Kidney epithelial cell (primary cell): Measurements from ENCODE around the gene CCDC127. TPM values are rescaled to one million over a fixed set of nuclear protein-coding genes. Genes with fewer than 3 reads are reported as not detected.
A peak's percentile ranks its signal among the peaks of the same experiment; 100 is the strongest.

Source experiments
- DNase-seq: peaks from one replicate; pipeline ENCODE4 v3.0.0-alpha.2; 2010; ENCODE audit warnings: low read depth
- H3K27me3 ChIP-seq: 2 replicates; pipeline ENCODE4 v1.6.0; 2011; ENCODE audit warnings: low read length; ENCODE audit not compliant: control insufficient read depth, insufficient read depth
- H3K36me3 ChIP-seq: 2 replicates; pipeline ENCODE4 v1.5.1; 2011; ENCODE audit warnings: low read length; ENCODE audit not compliant: control insufficient read depth, insufficient read depth
- H3K4me3 ChIP-seq: 2 replicates; pipeline ENCODE4 v1.5.1; 2011; ENCODE audit warnings: low read depth, mild to moderate bottlenecking, control low read depth, low read length
- total RNA-seq: library from RNA; depleted of rRNA; stranded (reverse); fragments of >200 nt; gene quantifications from 2 replicates; pipeline ENCODE4 v1.2.3, GENCODE V29; 2015
- TF ChIP-seq, protein P1 (sequence below): IDR thresholded peaks from 2 replicates; pipeline ENCODE4 v1.5.1; 2011; ENCODE audit warnings: mild to moderate bottlenecking, moderate library complexity, low read length, control low read depth, inconsistent platforms; ENCODE audit not compliant: insufficient read depth, poor library complexity, severe bottlenecking

CCDC127 gene
- total RNA-seq, 1 donor from 2014 or later = 5.8 TPM

DNA sequence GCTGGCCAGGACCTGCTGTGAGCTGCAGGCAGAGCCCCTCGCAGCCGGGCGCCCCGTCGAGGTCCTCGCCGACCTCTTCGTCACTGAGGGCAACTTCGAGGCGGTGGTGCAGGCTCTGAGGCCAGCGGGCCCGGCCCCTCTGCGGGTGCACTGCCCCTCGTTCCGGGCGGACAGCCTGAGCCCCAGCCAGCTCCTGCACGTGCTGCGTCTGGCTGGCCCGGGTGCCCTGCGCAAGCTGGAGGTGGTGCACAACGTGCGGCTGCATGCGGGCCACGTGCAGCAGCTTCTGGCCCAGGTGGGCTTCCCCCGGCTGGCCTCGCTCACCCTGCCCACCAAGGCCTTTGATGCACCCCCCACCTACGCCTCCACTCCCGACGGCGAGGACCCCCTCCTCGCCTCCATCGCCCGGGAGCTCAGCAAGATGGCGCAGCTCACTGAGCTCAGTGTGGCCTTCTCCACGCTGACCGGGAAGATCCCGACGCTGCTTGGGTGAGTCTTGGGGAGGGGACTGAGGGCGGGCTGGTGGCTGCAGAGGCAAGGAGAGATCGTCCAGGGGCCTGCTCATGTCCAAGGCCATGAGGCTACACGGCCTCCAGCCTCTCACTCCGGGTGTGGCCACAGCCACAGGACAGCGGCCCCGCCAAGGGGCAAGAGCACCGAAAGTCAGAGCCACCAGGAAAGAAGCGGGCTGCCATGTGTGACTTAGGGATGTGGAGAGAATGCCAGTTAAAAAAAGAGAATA is 25.8 kb downstream of the CCDC127 start:
- DNase-seq = no peak
- peaks cover 40% of the 10 kb centered on the region for H3K27me3 ChIP-seq
- TF ChIP-seq, protein P1, sequence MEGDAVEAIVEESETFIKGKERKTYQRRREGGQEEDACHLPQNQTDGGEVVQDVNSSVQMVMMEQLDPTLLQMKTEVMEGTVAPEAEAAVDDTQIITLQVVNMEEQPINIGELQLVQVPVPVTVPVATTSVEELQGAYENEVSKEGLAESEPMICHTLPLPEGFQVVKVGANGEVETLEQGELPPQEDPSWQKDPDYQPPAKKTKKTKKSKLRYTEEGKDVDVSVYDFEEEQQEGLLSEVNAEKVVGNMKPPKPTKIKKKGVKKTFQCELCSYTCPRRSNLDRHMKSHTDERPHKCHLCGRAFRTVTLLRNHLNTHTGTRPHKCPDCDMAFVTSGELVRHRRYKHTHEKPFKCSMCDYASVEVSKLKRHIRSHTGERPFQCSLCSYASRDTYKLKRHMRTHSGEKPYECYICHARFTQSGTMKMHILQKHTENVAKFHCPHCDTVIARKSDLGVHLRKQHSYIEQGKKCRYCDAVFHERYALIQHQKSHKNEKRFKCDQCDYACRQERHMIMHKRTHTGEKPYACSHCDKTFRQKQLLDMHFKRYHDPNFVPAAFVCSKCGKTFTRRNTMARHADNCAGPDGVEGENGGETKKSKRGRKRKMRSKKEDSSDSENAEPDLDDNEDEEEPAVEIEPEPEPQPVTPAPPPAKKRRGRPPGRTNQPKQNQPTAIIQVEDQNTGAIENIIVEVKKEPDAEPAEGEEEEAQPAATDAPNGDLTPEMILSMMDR = no peak
- no peak overlapping the region for H3K4me3 ChIP-seq
- H3K36me3 ChIP-seq = no peaks in the 10 kb centered on the region

DNA sequence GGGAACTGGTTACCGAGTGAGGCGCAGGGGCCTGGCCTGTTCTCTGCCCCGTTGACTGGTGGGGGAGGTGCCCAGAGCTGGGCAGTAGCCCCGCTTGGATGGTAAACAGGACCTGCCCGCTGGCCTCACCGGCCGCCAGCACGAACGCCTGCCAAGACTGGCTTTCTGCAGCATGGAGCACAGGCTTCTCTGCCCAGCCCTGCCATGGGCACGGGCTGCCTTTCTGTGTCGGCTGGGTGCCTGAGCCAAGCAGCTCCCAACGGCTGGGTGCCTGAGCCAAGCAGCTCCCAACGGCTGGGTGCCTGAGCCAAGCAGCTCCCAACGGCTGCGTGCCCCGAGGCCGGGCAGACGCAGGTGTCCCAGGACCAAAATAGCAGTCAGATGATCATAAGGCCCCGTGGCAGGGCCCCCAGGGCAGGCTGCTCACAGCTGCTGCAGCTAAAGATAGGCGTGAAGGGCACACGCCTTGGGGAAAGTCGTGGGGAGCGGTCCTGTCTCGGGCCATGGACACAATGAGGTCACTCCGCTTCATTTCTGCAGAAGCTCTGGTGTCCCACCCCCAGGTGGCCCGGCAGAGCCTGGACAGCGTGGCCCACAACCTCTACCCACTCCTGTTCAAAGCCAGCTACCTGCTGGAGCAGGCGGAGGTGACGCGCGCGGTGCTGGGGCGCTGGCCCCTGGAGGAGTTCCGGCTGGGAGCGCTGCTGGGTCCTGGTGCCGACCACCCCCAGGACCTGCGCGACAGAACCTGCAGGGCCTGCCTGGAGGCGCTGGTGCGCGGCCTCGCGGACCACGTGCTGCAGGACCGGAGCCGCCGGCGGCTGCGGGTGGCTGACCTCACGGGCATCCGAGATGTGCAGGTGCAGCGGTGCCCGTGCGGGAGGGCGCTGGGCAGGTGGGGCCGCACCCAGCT is 26.7 kb downstream of the CCDC127 start, which contains the start of gene LRRC14B:
TSS of gene LRRC14B (plus strand) at position 460 of the 913 bp plus-strand sequence. CDS start at position 504, 44 bp downstream.
- DNase-seq = no peak
- no peaks in the 10 kb centered on the region for H3K36me3 ChIP-seq
- H3K27me3 ChIP-seq = peaks cover 40% of the 10 kb centered on the region
- peak within 1 kb of the TSS; percentile 24 for H3K4me3 ChIP-seq
- TF ChIP-seq, protein P1 = no peak

DNA sequence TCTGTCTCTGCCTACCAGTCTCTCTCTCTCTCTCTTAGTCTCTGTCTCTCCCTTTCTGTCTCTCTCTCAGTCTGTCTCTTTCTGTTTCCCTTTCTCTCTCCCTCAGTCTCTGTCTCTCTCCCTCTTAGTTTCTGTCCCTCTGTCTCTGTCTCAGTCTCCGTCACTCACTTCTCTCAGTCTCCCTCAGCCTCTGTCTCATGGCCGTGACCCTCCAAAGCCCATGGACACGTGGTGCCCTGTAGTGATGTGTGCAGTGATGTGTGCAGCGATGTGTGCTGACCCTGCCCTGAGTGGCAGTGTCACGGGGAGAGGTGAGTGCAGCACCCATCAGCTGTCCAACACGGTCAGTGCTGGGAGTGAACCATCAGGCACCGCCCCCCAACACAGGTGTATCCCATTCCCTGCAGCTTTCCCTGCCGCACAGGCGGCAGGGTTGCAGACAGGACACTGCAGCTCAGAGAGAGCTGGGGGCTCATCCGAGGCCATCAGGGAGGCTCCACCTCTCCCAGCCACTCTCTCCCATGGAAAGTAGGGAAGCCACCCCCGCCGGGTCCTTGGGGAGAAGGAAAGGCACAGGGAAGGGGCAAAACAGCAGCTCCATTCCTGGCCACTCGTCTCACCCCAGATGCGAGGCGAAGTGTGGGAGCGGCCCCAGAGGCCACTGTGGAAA is 27.5 kb downstream of the CCDC127 start:
- Histone ChIP-seq H3K36me3 (no peaks in the 10 kb centered on the region), H3K4me3 (no peak overlapping the region), H3K27me3 (peaks cover 40% of the 10 kb centered on the region)
- TF ChIP-seq, protein P1 = no peak
- no peak for DNase-seq

DNA sequence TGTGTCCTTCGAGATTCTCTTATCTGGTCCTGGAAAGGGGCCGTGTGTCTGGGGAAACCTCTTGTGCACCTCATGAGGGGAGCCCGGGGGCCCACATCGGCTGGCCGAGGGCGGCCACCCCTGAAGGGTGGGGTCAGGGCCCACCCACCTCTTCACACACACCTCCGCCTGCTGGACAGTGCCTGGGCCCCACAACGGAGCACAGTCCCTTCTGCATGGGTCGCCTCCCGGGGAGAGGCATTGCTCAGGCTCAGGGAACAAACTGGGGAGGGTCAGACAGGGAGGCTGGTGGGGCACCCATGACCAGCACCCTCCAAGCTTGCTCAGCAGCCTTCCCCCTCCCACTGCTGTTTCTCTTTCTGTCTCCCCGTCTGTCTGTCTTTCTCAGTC is 28.0 kb downstream of the CCDC127 start:
- no peak overlapping the region for H3K4me3 ChIP-seq
- H3K36me3 ChIP-seq = no peaks in the 10 kb centered on the region
- peaks cover 40% of the 10 kb centered on the region for H3K27me3 ChIP-seq
- TF ChIP-seq, protein P1 = no peak
- no peak for DNase-seq

DNA sequence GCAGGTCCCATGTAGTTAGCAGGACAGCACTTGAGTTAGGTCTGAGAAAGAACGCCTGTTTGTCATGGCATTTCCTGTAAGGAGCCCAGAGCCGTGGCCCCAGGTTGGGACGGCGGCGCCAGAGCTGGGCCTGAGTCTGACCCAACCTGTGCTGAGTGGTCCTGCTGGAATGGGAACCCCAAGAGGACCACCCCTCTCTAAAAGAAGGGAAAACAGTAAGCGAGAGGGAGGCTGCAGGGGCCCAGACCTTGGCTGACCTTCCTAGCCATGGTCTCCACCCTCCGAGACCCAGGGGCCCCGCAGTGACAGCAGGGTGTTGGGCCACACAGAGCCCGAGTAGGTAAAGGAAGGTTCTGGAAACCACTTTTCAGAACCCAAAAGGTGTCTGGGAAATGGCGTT is 28.5 kb downstream of the CCDC127 start:
- TF ChIP-seq, protein P1 = no peak
- peaks cover 40% of the 10 kb centered on the region for H3K27me3 ChIP-seq
- DNase-seq = no peak
- H3K36me3 ChIP-seq = no peaks in the 10 kb centered on the region
- no peak overlapping the region for H3K4me3 ChIP-seq
